HG03439 (cell line): Measurements from ENCODE around the gene MOB1B.
A peak's percentile ranks its signal among the peaks of the same experiment; 100 is the strongest.
"Not testable (repeated sequence)": the region's sequence is repeated elsewhere in the genome, so short reads cannot be mapped to it uniquely, and the experiment has no call there.

Experiments used
- ATAC-seq: cut with Tn5 transposase; IDR thresholded peaks from one replicate; pipeline ENCODE4 v1.9.1; 2021; ENCODE audit warnings: mild to moderate bottlenecking, moderate library complexity; ENCODE audit not compliant: unreplicated experiment

The MOB1B gene

GRCh38 chr4:71005025-71005424, 102.9 kb downstream of the MOB1B start:
- ATAC-seq = not testable (repeated sequence)

GRCh38 chr4:71006203-71006907, 104.2 kb downstream of the MOB1B start:
- ATAC-seq = peak; percentile 77

GRCh38 chr4:71008196-71008595, 106.0 kb downstream of the MOB1B start:
- ATAC-seq = no peak

GRCh38 chr4:71009086-71009485, 106.9 kb downstream of the MOB1B start:
- ATAC-seq = no peak

- no peak for ATAC-seq
Observed at GRCh38 chr4:71009890-71010588, 107.9 kb downstream of the MOB1B start.

- ATAC-seq = no peak
Observed at GRCh38 chr4:71011451-71011850, 109.3 kb downstream of the MOB1B start.

GRCh38 chr4:71017391-71017790, 115.2 kb downstream of the MOB1B start:
- not testable (repeated sequence) for ATAC-seq

GRCh38 chr4:71020611-71021010, 118.4 kb downstream of the MOB1B start:
- ATAC-seq = no peak

GRCh38 chr4:71025654-71026053, 123.5 kb downstream of the MOB1B start:
- ATAC-seq = no peak

GRCh38 chr4:71026086-71026485, 123.9 kb downstream of the MOB1B start:
- no peak for ATAC-seq

GRCh38 chr4:71027611-71028010, 125.4 kb downstream of the MOB1B start:
- ATAC-seq = no peak

- ATAC-seq = no peak
Observed at GRCh38 chr4:71029504-71029903, 127.3 kb downstream of the MOB1B start.

GRCh38 chr4:71032106-71032505, 129.9 kb downstream of the MOB1B start:
- ATAC-seq = not testable (repeated sequence)
